ENCODE data around the gene TNFAIP8L1.

TNFAIP8L1 gene

GRCh38 chr19:4639531-4640246 is 373 bp downstream of the TNFAIP8L1 start:
- CTCF ChIA-PET: interaction anchor here (1.8 kb wide), 1 partner anchor 20 kb away, joined by 5 read pairs; no protein-coding TSS in a partner anchor
- TF ChIP-seq ELK4 (IDR thresholded peaks at IDR 0.05; ENCODE audit: borderline replicate concordance, low read depth, low read length): no peak
- peak; percentile 79; the same call in 1 of the 2 replicates for TF ChIP-seq ZNF777 (tag by site-specific recombination; IDR thresholded peaks at IDR 0.05; ENCODE audit: borderline replicate concordance)
- no peak for TF ChIP-seq PBX3 (CRISPR knock-in tag; IDR thresholded peaks at IDR 0.05)
- TF ChIP-seq ZNF223 (tag by site-specific recombination; IDR thresholded peaks at IDR 0.05): no peak
- TF ChIP-seq HIC1 (tag by site-specific recombination; IDR thresholded peaks at IDR 0.05): 0 out of 2 replicates have a peak, but pooled peaks have one; percentile 37
- peak; percentile 31; the same call in 1 of the 2 replicates for TF ChIP-seq SCRT2 (tag by site-specific recombination; IDR thresholded peaks at IDR 0.05)
- TF ChIP-seq ZBTB10 (tag by site-specific recombination; IDR thresholded peaks at IDR 0.05): 0 out of 2 replicates have a peak, but pooled peaks have one; percentile 34
- Histone ChIP-seq H3K27ac (ENCODE audit: extremely low read depth, low read depth, low read length) (no peak overlapping the region; the same call in 1 of the 2 replicates), H3K4me3 (ENCODE audit: low read depth, low read length) (peak overlapping the region; percentile 36), H3K4me1 (ENCODE audit: control insufficient read depth, insufficient read depth, low read length) (no peaks in the 10 kb centered on the region; the same call in 1 of the 2 replicates), H3K36me3 (ENCODE audit: control insufficient read depth in 2 of 2, insufficient read depth in 1 of 2, low read length in 2 of 2) (no peaks in the 10 kb centered on the region), H3K9me3 (ENCODE audit: control insufficient read depth, insufficient read depth, low read depth, low read length) (no peaks in the 10 kb centered on the region)
- POLR2A ChIA-PET: interaction anchor here (0.9 kb wide), 1 partner anchor 30 kb away, joined by 3 read pairs; the partner anchor contains the start of gene MYDGF

GRCh38 chr19:4640247-4641000 is 1.1 kb downstream of the TNFAIP8L1 start:
- Histone ChIP-seq H3K4me3 (ENCODE audit: low read depth, low read length) (no peak overlapping the region), H3K27ac (ENCODE audit: extremely low read depth, low read depth, low read length) (no peak overlapping the region), H3K4me1 (ENCODE audit: control insufficient read depth, insufficient read depth, low read length) (no peaks in the 10 kb centered on the region; the same call in 1 of the 2 replicates), H3K9me3 (ENCODE audit: control insufficient read depth, insufficient read depth, low read depth, low read length) (no peaks in the 10 kb centered on the region), H3K36me3 (ENCODE audit: control insufficient read depth in 2 of 2, insufficient read depth in 1 of 2, low read length in 2 of 2) (no peaks in the 10 kb centered on the region)
- POLR2A ChIA-PET: interaction anchor here (0.9 kb wide), 1 partner anchor 30 kb away, joined by 3 read pairs; the partner anchor contains the start of gene MYDGF
- CTCF ChIA-PET: interaction anchor here (0.5 to 1.8 kb wide), 2 partner anchors 17 to 19 kb away, joined by 3 to 5 read pairs; no protein-coding TSS in a partner anchor
- TF ChIP-seq ZNF623 (tag by site-specific recombination; IDR thresholded peaks at IDR 0.05) (peak; percentile 55), ZNF843 (tag by site-specific recombination; IDR thresholded peaks at IDR 0.05) (no peak), GLIS1 (tag by site-specific recombination; IDR thresholded peaks at IDR 0.05) (peak; percentile 98)

All from HEK293 (cell line).